NCI-H2107 (cell line): ENCODE measurements around the gene EFCAB10.
A peak's percentile ranks its signal among the peaks of the same experiment; 100 is the strongest.
"Not testable (repeated sequence)": the region's sequence is repeated elsewhere in the genome, so short reads cannot be mapped to it uniquely, and the experiment has no call there.

ENCODE experiments used
- DNase-seq: peaks from one replicate; lab custom pipeline; 2025; lab: John Stamatoyannopoulos, UW

The EFCAB10 gene

DNA sequence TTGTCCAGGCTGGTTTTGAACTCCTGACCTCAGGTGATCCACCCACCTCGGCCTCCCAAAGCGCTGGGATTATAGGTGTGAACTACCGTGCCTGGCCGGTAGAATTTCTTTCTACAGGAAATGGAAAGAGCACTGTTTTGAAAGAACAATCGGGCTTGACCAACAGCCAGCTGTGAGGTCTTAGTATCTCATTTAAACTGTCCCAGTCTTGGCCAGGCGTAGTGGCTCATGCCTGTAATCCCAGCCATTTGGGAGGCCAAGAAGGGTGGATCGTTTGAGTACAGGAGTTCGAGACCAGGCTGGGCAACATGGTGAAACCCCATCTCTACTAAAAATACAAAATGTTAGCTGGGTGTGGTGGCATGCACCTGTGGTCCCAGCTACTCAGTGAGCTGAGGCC is 17.8 kb upstream of the EFCAB10 start:
- DNase-seq: not testable (repeated sequence)

- no peak for DNase-seq
Measured at GRCh38 chr7:105596866-105597265, 15.6 kb upstream of the EFCAB10 start.

- DNase-seq: peak; percentile 32
Measured at GRCh38 chr7:105594034-105594433, 12.7 kb upstream of the EFCAB10 start.

DNA sequence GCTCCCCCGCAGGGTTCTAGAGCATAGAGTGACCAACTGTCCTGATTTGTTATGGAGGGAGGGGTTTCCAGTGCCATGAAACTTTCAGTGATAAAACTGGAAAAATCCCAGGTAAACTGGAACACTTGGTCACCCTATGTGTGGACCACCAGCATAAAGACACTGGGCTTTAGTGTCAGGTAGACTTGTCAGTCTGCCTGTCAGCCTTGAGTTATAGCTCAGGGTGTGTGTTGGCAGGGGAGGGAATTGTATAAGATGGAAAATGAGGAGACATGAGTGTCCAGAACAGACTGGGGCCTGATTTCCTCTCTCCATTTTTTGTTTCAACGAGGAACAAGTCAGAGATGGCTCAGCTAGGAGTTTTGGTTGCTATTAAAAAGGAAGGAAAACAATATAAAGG is 10.2 kb upstream of the EFCAB10 start:
- DNase-seq: no peak

DNA sequence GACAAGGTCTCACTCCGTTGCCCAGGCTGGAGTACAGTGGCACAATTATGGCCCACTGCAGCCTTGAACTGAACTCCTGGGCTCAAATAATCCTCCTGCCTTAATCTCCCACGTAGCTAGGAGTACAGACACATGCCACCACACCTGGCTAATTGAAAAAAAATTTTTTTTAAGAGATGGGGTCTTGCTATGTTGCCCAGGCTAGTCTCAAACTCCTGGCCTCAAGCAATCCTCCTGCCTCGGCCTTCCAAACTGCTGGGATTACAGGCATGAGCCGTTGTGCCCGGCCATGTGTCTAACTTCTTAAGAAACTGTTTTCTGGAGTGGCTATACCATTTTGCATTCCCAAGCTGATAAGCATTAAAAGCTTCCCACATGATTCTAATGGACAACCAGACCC is 9.5 kb upstream of the EFCAB10 start:
- DNase-seq: no peak

DNA sequence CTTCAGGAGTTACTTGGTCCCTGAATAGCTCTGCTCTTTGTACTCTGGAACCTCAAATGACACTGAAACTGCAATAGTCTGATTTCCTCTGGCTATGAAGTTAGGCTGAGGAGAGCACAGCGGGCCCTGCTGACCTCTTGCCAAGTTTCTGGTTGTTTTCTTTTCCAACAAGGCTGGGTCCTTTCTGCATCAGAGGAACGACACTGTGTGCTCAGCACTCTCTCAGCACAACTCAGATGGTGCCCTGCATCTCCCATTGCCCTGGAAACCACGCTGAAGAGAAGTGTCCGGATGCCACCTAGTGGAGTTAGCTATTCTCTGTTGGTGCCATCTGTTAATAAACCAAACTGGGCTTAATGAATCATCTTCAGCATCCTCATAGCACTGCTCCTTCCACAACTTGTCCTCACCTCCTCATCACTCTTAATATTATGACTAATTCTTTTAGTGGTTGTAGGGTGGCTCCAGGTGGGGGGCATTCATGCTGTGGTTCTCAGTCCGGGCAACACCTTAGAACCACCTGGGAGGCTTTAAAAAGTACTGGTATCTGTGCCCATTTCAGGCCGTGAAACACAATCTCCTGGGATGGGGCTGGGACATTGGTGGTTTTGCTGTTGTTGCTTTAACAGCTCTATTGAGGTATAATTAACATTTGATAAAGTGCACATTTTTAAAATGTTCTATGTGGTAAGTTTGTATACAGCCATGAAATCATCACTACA is 8.2 kb upstream of the EFCAB10 start:
- DNase-seq: peak; percentile 69

GRCh38 chr7:105587909-105588635 is 6.8 kb upstream of the EFCAB10 start:
- DNase-seq: no peak

- no peak for DNase-seq
Measured at GRCh38 chr7:105585850-105586500, 4.7 kb upstream of the EFCAB10 start.

GRCh38 chr7:105584165-105584564 is 2.9 kb upstream of the EFCAB10 start:
- DNase-seq: no peak

- DNase-seq: no peak
Measured at GRCh38 chr7:105583061-105583460, 1.8 kb upstream of the EFCAB10 start.

- DNase-seq: no peak
Measured at GRCh38 chr7:105580022-105580740, 1.1 kb downstream of the EFCAB10 start.

GRCh38 chr7:105578496-105578895 is 2.8 kb downstream of the EFCAB10 start:
- DNase-seq: no peak

- DNase-seq: no peak
Measured at GRCh38 chr7:105577251-105577650, 4.0 kb downstream of the EFCAB10 start.

DNA sequence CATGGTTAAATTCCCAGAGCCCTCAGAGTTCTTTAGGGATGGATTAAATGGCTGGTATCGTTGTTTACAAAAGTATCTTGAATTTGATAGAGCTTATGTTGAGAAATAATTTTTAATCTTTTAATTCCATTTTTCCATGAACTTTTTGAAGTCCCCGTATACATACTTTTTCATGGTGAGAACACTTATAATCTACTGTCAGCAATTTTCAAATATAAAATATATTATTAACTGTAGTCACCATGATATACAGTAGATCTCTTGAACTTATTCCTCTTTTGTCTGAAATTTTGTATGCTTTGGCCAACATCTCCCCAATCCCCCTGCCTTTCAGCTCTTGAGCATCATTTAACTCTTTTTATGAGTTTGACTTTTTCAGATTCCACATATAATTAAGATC is 9.4 kb downstream of the EFCAB10 start:
- DNase-seq: no peak

DNA sequence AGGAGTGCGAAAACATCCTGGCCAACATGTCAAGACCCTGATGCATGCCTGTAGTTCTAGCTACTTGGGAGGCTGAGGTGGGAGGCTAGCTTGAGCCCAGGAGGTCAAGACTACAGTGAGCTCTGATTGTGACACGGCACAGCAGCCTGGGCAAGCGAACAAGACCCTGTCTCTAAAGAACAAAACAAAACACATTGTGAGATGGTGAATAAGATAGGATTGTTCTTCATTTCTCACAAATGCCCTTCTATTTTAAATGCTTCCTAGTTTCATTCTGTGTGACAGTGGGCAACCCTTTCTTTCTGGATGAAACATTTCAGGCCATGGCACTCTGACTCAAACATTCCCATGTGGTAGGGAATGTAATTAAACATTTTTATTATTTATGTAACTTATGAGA is 13.5 kb downstream of the EFCAB10 start:
- DNase-seq: no peak

GRCh38 chr7:105567024-105567423 is 14.3 kb downstream of the EFCAB10 start:
- no peak for DNase-seq

- no peak for DNase-seq
Measured at GRCh38 chr7:105565190-105565589, 16.1 kb downstream of the EFCAB10 start.

GRCh38 chr7:105559926-105560325 is 21.4 kb downstream of the EFCAB10 start:
- DNase-seq: no peak

DNA sequence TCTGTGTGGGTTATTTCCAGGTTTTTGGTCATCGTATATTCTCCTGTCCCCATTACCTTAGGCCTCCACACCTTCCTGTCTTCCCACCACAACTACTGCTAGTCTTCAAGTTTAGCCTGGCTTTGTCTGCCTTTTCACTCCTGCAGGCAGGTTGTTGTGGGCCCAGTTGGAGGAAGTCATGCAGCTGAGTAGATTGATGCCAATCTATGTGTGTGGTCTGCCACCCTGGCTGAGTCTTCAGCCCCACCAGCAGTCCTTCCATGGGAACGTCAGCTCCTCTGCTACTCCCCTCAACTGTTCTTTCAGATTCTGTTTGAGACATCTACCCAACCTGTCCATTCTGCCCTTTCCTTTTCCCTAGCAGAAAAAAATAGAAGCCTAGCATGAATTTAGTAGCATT is 43.0 kb downstream of the EFCAB10 start:
- no peak for DNase-seq

DNA sequence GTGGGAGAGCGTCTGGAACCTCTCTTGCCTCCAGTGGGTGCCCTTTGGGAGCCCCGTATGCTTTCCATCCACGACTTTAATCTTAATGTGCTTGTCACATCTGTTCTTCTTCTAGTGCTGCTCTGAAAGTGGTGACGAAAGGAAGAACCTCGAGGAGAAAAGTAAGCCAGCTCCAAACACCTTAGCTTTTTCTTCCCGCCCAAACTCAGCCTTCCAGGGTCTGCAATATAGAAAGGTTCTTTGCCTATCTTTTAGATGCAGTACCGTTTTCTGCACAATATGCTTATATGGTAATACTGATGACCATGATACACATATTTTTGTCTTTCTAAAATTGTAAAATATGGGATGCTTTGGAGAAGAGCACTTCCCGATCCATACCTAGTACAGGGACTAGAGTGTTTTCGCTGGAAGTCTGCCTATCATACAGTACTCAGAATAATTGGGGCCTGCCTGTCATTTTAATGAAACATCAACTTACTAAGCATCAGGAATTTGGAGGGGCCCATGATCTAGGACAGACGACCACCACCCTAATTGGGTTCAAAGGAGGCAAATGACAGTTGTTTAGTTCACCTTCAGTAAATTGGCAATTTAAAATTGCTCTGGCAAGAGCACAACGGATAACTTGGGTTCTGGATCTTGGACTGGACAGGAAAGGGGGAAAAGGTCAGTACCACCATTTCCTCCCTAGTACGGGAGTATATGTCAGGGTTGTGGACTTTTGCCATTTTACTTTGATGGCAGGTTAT is 48.4 kb downstream of the EFCAB10 start:
- no peak for DNase-seq

GRCh38 chr7:105531792-105532671 is 49.3 kb downstream of the EFCAB10 start, which contains the start of gene RINT1:
Gene RINT1, plus strand, starts transcription at chr7:105532201. Its CDS starts 115 bp downstream, at chr7:105532316.
- DNase-seq: peak; percentile 85
